Glomerular endothelial cell (primary cell): ENCODE results near the gene ST6GALNAC5. TPM values are rescaled to one million over a fixed set of nuclear protein-coding genes. Genes with fewer than 3 reads are reported as not detected.

Experiments
- DNase-seq: peaks from one replicate; pipeline ENCODE4 v3.0.0-alpha.2; 2011; ENCODE audit warnings: low read depth, low spot score; ENCODE audit errors: extremely low read depth
- total RNA-seq: library from RNA; depleted of rRNA; stranded (reverse); fragments of >200 nt; gene quantifications from 2 replicates; pipeline ENCODE4 v1.2.3, GENCODE V29; 2015

The ST6GALNAC5 gene
- total RNA-seq, 1 donor from 2014 or later = not detected

DNA sequence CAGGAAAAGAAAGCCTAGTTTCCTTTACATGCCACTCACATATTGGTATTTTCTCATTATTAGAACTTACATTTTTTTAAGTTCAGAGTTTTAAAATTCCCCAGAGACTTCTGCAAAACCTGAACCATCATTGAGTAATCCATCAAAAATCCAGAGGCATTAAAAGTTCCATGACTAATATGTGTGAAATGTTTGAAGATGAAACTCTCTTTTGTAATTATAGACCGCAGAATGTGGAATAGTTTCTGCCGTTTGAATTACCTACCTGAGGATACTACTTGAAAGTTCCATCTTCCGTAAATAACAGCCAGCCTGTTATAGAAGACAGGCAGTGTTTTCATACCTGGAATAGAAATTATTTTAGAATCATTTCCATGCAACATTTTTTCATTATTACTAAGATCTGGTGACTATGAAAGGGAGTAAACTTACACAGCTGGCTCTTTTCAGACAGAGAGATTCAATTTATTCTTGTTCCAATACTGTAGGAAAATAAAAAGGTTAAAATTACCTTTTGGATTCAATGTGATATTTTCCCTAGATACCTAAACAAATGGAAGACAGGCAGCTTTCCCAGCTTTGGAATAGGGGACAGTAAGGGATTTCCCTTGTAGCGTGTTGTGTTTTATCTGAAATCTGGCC lies 131.4 kb downstream of the ST6GALNAC5 start:
- no peak for DNase-seq

DNA sequence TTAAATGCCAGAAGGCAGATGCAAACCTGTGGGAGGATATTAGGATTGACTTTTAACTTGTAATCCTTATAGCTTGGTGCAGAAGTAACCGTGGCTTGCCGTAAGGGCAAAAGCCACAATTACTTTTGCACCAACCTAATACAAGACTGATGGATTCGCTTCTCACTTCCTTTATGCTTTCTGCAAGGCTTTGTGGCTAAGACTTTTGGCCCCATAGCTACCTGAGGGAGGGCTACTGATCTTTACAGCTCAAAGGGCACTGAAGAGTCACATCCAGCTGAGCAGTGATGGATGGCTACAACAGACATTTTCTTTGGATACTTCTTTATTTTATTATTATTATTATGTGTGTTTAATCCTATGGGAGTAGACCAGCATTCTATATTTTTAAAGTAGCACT lies 140.4 kb downstream of the ST6GALNAC5 start:
- DNase-seq = no peak

DNA sequence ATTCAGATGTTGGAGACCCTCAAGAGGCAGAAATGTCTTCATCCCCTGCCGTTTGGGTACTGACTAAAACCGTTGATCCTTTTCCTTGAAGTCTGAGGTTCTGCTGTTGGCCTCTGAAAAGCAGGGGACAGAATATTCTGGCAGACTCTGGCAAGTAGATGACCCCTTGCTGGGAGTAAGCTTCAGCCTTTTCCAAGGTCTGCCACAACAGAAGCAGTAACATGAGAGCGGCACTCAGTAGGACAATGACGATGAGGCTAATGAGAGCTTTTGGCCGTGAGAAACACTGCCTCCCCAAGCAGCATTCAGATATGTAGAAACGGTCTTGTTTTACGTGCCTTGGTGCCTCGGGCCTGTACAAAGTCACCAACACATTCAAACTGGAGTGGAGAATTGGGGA lies 143.7 kb downstream of the ST6GALNAC5 start:
- no peak for DNase-seq

DNA sequence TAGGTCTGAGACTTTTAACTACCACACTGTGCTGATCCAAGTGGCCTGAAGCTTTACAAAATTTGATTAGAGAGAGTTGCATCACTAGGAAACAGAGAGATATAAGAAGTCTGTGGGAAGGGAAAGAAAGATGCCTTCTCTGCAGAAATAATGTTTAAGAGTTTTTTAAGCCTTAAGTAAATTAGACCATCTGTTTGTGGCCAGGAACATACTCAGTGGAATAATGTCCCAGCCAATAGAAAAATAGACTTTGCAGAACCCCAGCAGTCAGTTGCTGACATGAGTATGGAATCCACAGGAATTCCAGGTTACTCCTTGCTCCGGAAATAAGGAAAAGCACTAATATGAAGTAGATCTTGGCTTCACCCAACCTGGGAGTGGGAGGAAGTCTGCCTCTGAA lies 144.8 kb downstream of the ST6GALNAC5 start:
- DNase-seq = no peak

DNA sequence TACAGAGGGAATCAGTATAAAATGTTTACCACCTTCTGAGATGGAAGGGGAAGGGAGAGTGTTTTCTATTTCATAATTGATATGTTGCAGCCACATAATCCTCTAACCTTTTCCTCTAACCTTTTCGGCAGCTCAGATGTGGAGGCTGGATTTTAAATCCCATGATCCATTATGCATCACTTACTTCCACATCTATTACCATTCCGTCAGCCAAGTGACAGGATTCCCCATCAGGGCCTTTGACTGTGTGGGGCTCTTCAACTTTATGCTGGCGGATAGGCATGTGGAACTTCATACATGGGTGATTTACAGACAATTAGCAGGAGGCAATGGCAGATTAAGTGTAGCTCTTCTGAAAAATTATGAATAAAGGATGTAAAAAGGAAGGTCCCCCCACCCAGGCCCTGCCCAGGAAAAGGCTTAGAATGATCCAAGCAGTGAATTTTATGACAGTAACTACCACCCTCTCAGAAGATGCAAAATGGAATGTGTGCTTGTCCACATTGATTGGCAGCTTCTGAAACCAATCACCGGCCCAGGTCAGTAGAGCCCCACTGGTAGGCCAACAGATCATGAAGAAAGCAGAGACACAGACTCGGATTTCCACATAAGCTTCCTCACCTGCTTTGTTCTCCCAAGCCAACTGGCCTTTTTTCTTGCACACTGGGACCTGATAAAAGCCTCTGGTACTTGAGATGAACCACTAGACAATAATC lies 147.0 kb downstream of the ST6GALNAC5 start:
- no peak for DNase-seq

DNA sequence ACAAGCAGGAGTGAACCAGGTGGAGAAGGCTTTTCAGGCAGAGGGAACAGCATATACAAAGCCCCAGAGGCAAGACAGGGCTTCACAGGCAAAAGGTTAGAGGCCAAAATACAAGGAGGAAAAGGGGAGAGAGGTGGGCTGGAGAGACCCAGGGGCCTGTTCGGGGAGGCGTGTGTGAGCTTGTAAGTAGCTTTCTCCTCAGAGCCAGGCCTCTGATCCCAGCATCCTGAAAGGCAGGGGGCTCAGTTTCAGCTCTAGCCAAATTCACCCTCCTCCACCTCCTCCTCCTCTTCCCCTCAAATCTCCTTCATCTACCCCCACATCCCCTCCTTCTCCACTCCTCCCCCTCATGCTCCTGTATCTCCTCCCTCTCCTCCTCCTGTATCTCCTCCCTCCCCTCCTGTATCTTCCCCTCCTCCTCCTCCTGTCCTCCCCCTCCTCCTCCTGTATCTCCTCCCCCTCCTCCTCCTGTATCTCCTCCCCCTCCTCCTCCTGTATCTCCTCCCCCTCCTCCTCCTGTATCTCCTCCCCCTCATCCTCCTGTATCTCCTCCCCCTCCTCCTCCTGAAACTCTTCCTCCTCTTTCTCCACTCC lies 148.6 kb downstream of the ST6GALNAC5 start:
- DNase-seq = no peak

DNA sequence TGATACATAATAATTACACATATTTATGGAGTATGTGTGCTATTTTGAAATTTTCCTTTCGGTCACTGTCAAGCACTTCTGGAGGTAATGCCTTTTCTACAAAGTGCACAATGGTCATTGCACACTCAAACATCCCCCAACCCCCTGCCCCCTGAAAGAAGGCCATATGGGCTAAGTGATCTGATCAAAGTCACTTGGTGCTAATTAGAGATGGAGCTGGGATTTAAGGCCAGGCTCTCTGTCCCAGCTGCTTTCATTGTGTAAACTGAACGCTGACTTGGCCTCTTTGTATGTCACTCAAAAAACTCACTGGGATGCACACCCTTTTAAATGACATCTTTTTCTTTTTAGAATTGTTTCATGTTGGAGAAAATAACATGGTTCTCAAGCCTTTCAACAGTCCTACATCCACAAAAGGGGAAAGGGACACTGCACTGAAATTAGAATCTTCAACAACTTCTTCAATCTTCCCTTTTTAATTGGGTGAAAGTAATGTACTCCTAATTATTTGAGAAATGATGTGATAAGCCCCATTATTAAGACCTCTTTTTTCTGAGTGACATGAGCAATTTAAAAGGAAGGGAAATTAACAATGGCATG lies 149.2 kb downstream of the ST6GALNAC5 start:
- DNase-seq = no peak

DNA sequence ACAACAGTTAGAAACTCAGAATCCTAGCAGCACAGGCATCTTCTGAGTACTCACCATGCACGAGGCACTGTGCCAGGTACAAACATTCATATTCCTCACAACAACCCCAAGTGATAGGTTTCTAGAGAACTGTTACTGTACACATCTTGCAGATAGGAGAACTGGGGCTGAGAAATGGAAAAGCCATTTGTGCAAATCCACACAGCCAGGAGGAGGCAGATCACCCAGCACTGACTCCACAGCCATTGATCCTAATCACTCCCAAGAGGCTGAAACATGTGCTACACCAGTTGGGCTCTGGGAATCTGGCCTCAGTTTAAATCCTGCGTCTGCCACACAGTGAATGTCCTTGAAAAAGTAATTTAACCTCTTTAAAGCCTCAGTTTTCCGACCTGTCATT lies 151.0 kb downstream of the ST6GALNAC5 start:
- DNase-seq = no peak

DNA sequence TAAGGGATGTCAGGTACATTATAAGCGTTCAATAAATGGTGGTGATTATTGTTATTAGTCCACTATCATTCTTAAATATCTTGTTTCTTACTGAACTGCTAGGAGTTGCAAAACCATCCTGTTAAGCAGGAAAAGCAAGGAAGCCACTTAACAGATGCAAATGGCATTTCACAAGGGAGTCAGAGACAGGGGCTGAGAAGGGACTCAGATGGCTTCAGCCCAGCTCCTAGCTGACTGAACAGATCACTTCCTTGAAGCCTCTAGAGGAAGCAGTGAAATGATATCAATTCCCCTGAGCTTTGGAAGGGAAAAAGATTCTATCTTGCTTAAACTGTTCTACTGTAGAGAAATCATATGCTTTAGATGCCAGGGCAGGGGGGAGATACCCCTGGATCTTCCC lies 151.5 kb downstream of the ST6GALNAC5 start:
- DNase-seq = no peak

DNA sequence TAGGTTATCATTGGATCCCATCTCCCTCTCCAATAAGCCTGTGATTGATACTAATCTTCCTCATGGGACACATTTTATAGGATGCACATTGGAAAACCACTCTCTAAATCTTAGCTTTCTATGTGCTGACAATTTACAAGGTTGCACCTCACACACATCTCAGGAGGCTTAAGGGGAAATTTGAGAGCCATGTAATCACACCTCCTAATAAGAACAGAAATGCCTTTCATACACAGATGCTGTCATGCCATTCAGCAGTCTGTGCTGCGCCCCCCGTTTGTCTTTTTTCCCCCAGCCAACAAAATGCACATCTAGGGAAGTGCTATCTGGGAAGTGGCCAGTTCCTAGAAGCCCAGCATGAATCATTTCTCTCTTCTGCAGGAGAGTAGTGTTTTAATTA lies 154.5 kb downstream of the ST6GALNAC5 start:
- no peak for DNase-seq

DNA sequence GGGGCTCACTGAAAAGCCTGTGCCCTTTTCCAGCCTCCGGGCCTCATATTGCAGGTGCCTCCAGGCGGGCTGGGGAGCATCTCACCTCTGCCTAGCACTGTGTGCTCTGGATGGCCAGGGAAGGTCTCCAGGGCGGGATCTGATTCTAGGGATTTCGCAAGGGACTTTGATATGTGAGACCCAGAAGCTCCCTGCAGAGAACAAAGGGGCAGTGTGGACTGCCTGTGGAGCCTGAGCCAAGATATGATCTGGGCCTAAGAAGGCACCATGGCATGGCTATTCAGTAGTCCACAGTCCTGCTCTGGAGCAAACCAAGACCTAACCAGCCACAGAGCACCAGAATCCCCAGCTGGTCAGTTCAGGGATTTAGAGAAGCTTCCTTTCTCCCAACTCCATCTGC lies 157.2 kb downstream of the ST6GALNAC5 start:
- DNase-seq = no peak

DNA sequence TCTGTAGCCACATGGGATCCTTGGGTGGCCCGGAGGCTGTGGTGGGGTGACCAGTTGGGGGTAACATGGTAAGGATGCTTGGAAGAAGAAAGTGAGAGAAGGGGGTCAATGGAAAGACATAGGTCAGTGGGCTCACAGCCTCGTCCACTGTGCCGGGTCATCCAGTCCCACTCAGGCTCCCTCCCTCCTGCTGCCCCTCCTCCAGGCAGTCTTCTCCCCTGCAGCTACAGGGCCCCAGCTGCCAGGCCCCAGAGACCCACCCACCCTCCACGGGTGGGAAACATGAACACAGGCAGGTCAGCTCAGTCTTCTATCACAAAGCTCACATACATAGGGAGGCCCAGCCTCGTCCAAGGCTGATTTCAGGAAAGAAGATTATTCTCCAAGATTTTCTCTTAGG lies 158.3 kb downstream of the ST6GALNAC5 start:
- no peak for DNase-seq

DNA sequence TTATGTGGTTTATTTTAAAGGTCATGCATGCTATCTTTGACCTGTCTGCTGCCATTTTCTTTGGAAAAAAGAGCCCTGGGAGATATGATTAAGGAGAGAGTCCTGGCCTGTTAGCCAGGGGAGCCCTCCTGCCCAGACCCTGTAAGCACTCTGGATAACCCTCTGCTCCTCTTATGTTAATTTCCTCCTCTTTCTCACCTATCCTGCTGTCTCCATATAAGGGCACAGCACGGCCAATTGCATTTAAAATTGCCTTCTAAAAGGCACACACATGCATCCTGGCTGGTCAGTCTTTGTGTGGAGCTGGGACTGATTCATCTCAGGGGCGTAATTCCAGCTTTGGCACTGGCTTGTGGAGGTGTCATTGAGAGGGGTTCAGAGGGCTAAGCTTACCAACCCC lies 158.9 kb downstream of the ST6GALNAC5 start:
- no peak for DNase-seq

DNA sequence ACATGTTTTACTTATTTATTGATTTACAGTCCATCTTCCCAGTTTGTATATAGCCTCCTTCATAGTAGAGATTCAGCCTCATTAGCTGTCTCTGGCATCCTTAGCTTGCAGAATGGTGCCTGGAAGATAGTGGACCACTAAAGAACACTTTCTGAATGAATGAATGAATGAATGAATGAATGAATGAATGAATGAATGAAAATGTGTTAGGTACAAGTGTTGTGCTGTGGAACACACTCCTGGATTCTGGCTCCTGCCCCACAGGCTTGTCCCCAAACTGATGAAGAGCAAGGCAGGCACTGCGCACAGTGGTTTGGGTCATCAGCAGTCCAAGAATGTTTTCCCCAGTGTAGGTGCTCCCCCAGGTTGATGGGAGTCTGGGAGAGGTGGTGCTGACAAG lies 159.4 kb downstream of the ST6GALNAC5 start:
- no peak for DNase-seq

DNA sequence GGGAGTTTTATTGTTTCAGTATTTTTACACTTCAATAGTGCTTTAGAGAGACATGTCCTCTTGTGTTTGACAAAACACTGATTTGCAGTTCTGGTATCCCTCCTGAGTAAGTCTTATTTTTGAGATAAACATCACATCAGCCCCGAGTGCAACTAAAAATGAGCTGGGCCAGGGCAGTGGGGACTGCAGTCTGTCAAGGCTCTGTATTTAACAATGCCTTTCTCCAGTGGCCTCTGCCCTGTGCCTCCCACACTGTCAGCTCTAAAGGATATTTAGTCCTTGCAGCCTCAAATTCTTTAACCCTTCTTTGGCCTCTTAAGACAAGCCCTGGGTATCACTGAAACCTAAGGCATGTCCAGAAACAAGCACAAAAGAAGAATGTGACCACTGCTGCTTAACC lies 160.6 kb downstream of the ST6GALNAC5 start:
- DNase-seq = no peak

DNA sequence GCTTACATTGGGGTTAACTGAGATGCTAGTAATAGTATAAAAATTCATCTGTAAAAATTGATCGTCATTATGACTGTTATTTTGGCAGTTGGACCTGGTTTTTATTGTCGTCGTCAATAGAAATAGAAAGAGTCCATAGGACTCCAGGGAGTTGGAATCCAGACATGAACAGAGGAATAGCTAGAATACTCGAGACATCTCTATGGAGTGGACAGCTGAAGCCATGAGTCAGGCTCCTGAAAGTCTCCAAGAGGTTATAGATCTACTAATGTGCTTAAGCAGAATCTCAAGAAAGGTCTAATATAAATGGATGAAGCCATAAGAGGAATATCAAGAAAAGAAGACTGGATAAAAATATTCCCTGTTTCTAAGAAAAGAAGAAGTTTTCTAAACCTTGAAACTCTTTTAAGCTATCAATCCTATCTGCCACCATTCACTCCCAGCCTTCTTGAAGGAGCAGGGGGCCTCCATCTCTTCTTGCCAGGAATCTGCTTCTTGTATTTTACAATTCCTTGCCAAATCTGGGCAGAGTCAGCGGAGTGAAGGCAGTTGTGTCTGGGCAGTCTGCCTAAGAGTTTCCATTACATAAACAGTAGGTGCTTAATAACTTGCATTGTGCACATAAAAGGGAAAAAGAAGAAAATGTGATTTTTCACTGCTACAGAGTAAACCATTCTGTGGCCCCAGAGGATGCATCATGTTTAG lies 163.3 kb downstream of the ST6GALNAC5 start:
- DNase-seq = no peak

DNA sequence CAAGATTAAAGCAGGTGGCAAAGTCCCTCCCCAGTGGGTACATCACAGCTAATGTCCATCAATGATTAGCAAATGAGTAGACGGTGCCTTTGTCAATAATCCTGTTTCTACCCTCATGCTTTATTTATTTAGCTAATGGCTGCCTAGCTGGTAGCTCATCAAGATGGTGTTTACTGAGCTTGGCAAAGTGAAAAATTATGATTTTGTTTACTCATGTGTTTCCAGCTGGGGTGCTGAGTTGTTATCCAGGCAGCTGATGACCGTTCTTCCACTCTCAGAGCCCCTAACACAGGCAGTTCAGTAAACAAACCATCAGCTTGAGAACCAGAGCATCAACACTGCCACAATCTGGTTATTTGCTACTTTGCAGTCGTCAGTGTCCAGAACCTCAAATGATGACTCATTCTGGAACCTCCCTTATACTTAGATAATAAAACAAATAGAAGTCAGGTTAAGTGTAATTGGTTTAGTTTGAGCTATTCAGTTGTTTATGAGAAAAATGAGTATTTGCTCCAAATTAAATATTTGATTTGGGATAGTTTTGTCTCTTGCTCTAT lies 163.9 kb downstream of the ST6GALNAC5 start:
- no peak for DNase-seq

DNA sequence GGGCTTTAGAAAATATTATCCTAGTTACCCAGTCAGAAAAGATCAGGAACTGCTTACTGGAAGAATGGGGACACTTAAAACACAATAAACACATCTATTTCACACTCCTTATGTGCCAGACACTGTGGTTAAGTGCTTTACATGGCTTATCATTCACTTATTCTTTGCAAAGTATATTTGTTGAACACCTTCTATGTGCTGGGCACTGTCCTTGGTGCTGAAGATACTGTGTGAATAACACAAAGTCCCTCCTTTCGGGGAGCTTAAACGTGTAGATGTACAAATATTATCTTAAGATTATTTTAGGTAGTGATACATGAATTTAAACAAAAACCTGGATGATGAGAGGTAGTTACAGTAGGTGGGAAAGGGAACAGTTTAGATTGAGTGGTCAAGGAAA lies 169.3 kb downstream of the ST6GALNAC5 start:
- no peak for DNase-seq

DNA sequence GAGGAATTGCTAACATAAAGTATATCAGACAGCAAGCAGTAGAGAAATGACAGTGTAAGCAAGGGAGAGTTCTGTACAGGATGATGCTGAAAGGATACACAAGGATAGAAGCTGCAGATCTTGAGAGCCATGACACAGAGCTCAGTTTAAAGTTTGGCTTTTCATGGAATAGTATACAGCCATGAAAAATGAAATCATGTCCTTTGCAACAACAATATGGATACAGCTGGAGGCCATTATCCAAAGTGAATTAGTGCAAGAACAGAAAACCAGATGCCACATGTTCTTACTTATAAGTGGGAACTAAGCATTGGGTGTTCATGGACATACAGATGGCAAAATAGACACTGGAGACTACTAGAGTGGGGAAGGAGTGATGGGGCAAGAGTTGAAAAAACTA lies 169.8 kb downstream of the ST6GALNAC5 start:
- DNase-seq = no peak

DNA sequence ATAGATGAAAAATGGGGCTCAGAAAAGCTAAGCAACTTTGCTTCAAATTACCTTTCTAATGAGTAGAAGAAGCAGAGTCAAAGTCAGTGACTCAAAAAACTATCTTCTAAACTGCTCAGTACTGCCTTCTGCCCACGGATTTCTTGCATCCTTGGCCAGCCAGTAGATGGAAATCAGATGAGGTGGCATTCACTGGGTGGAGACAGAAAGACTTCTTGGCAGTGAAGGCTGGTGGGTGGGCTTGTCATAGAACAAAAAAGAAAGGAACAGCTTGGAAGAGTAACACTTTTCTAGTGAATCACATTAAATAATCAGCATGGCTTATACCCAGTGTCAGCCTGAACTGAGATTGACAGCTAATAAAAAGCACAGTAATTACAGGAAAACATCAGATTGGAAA lies 170.7 kb downstream of the ST6GALNAC5 start:
- no peak for DNase-seq

DNA sequence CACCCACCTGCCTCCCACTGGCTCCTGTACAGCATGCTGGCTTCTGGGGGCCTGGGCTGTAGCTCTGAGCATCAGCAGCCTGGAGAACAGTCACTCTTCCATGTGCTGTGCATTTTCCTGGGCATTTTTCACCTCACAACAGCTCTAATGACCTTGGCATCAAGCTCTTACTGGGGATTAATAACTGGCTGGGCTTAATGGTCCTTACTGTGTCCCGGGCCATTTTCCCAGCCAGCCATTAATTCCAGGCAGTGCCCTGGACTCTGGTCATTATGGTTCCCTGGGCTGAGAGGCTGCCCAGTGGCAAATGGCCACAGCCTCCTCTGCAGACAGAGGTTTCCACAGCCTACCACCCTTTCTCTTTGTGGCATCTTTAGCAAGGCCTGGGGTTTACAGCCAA lies 171.8 kb downstream of the ST6GALNAC5 start:
- no peak for DNase-seq
